Cardiac septum (tissue), 1 donor: ENCODE results near the gene SLC35G4. TPM values are rescaled to one million over a fixed set of nuclear protein-coding genes. Genes with fewer than 3 reads are reported as not detected.
"Not testable (repeated sequence)": the region's sequence is repeated elsewhere in the genome, so short reads cannot be mapped to it uniquely, and the experiment has no call there.

Source experiments
- DNase-seq: peaks from one replicate; pipeline ENCODE4 v3.0.0-alpha.2; 2020; ENCODE audit warnings: low spot score
- intact Hi-C: fragments of 100-400 bp; cut with DNase I; formaldehyde crosslinking; loops from one replicate; pipeline ENCODE4 v1.14.0; 2022
- microRNA-seq: library from miRNA; unstranded; fragments of <30 nt; microRNA quantifications from one replicate; pipeline ENCODE4 v1.2.0, GENCODE V29; 2020
- total RNA-seq: library from RNA; stranded (reverse); fragmentation: NEBNext Ultra II Directional; extraction: Animal tissue kit (Norgen Biotek cat#: 25700); gene quantifications from one replicate; pipeline ENCODE4 v1.2.1, GENCODE V29; 2021
- donor health status: DM: no; HTN: no; CAD: no.

The SLC35G4 gene
- total RNA-seq, 1 donor from 2014 or later = not detected

GRCh38 chr18:11608618-11609017 lies 778 bp upstream of the SLC35G4 start:
- intact Hi-C loops, DNase-seq: not testable (repeated sequence)

- DNase-seq, intact Hi-C loops: not testable (repeated sequence)
Observed at GRCh38 chr18:11613073-11613472, 3.7 kb downstream of the SLC35G4 start.

GRCh38 chr18:11613611-11614010 lies 4.2 kb downstream of the SLC35G4 start:
- intact Hi-C loops, DNase-seq: not testable (repeated sequence)

GRCh38 chr18:11614042-11614441 lies 4.6 kb downstream of the SLC35G4 start:
- DNase-seq, intact Hi-C loops: not testable (repeated sequence)

- DNase-seq, intact Hi-C loops: not testable (repeated sequence)
Observed at GRCh38 chr18:11614981-11615380, 5.6 kb downstream of the SLC35G4 start.

- DNase-seq, intact Hi-C loops: not testable (repeated sequence)
Observed at GRCh38 chr18:11647310-11647709, 37.9 kb downstream of the SLC35G4 start.

GRCh38 chr18:11647804-11648203 lies 38.4 kb downstream of the SLC35G4 start:
- intact Hi-C loops = not testable (repeated sequence)

GRCh38 chr18:11649839-11650238 lies 40.4 kb downstream of the SLC35G4 start:
- no peak for DNase-seq
- intact Hi-C loops = loop anchor here (10.0 kb wide), 1 partner anchor 225 kb away; no protein-coding TSS in a partner anchor

More at GRCh38 chr18:11647804-11648203, 38.4 kb downstream of the SLC35G4 start:
- DNase-seq = not testable (repeated sequence)

GRCh38 chr18:11651899-11652298 lies 42.5 kb downstream of the SLC35G4 start:
- DNase-seq = no peak
- intact Hi-C loops = loop anchor here (10.0 kb wide), 1 partner anchor 223 kb away; no protein-coding TSS in a partner anchor

- intact Hi-C loops = loop anchor here (10.0 kb wide), 1 partner anchor 221 kb away; no protein-coding TSS in a partner anchor
- no peak for DNase-seq
Observed at GRCh38 chr18:11653521-11653920, 44.1 kb downstream of the SLC35G4 start.

GRCh38 chr18:11654736-11655605 lies 45.6 kb downstream of the SLC35G4 start:
- DNase-seq = no peak
- intact Hi-C loops = loop anchor here (5.0 to 10.0 kb wide), 2 partner anchors 82 to 220 kb away; no protein-coding TSS in a partner anchor

- intact Hi-C loops = loop anchor here (5.0 to 10.0 kb wide), 2 partner anchors 82 to 219 kb away; no protein-coding TSS in a partner anchor
- DNase-seq = no peak
Observed at GRCh38 chr18:11655606-11655932, 46.2 kb downstream of the SLC35G4 start.

GRCh38 chr18:11657152-11657551 lies 47.8 kb downstream of the SLC35G4 start:
- intact Hi-C loops = loop anchor here (5.0 to 10.0 kb wide), 2 partner anchors 80 to 218 kb away; no protein-coding TSS in a partner anchor
- no peak for DNase-seq

- no peak for DNase-seq
- intact Hi-C loops = loop anchor here (5.0 to 10.0 kb wide), 2 partner anchors 80 to 217 kb away; no protein-coding TSS in a partner anchor
Observed at GRCh38 chr18:11657554-11657953, 48.2 kb downstream of the SLC35G4 start.

- DNase-seq = no peak
- intact Hi-C loops = loop anchor here (5.0 to 10.0 kb wide), 2 partner anchors 79 to 217 kb away; no protein-coding TSS in a partner anchor
Observed at GRCh38 chr18:11658019-11658418, 48.6 kb downstream of the SLC35G4 start.

- intact Hi-C loops = loop anchor here (5.0 to 10.0 kb wide), 2 partner anchors 78 to 216 kb away; no protein-coding TSS in a partner anchor
- no peak for DNase-seq
Observed at GRCh38 chr18:11658989-11659388, 49.6 kb downstream of the SLC35G4 start.

Small RNAs within 50 kb of the gene (microRNA-seq; reads per million reads assigned to microRNA genes)
- not detected for gene MIR7153

Other genes with a start within 250 kb of the SLC35G4 start
- gene GNAL, start 79.7 kb downstream of the SLC35G4 start, total RNA-seq = 1.1 TPM
- 28.2 TPM for gene CHMP1B, start 241.8 kb downstream of the SLC35G4 start, total RNA-seq